K562 (cell line): ENCODE data around the gene NPTXR. TPM values are rescaled to one million over a fixed set of nuclear protein-coding genes. Genes with fewer than 3 reads are reported as not detected.
A peak's percentile ranks its signal among the peaks of the same experiment; 100 is the strongest.

Experiments used
- ARID2 ChIP-seq: fragments of 450-650 bp; IDR thresholded peaks from 2 replicates; pipeline ENCODE4 v1.6.1; 2017; ENCODE audit warnings: antibody characterized with exemption, mild to moderate bottlenecking
- FOS ChIP-seq: IDR thresholded peaks from 3 replicates; pipeline ENCODE4 v1.6.1; 2011; ENCODE audit not compliant: insufficient read length; ENCODE audit errors: extremely low read depth
- GATAD2B ChIP-seq: fragments of 450-650 bp; IDR thresholded peaks from 2 replicates; pipeline ENCODE4 v1.6.1; 2017; ENCODE audit warnings: mild to moderate bottlenecking, borderline replicate concordance
- KDM5B ChIP-seq: fragments of 200-600 bp; sonication (generic); IDR thresholded peaks from 2 replicates; pipeline ENCODE4 v1.6.1; 2012; ENCODE audit warnings: low read depth, mild to moderate bottlenecking, moderate library complexity, low read length, control low read depth, inconsistent platforms; ENCODE audit not compliant: insufficient replicate concordance
- KLF16 ChIP-seq: IDR thresholded peaks from 2 replicates; pipeline ENCODE4 v1.6.1; 2016; ENCODE audit warnings: antibody characterized with exemption
- L3MBTL2 ChIP-seq: fragments of 450-650 bp; IDR thresholded peaks from 2 replicates; pipeline ENCODE4 v1.6.1; 2016; ENCODE audit warnings: mild to moderate bottlenecking, moderate library complexity
- POU5F1 ChIP-seq: fragments of 150-350 bp; IDR thresholded peaks from 2 replicates; pipeline ENCODE4 v1.6.1; 2014; ENCODE audit warnings: borderline replicate concordance, low read length, low read depth, mild to moderate bottlenecking; ENCODE audit not compliant: partially characterized antibody
- RAD21 ChIP-seq, 2 experiments: fragments of 250-450 bp in 1 of 2; fragments of 450-650 bp in 1 of 2; sonication (Bioruptor Pico) in 1 of 2; formaldehyde crosslinking in 1 of 2; IDR thresholded peaks in 1 of 2; conservative IDR thresholded peaks in 1 of 2; 2 replicates each; pipeline versions ENCODE4 v1.4.0 to v1.8.0; 2020 to 2022; ENCODE audit warnings: mild to moderate bottlenecking in 2 of 2, moderate library complexity in 1 of 2
- RBM25 ChIP-seq: fragments of 200-400 bp; formaldehyde crosslinking; IDR thresholded peaks from 2 replicates; pipeline ENCODE4 v1.6.1; 2018; ENCODE audit warnings: low read length, low read depth, moderate library complexity; ENCODE audit not compliant: severe bottlenecking
- ZFX ChIP-seq: sonication (generic); formaldehyde crosslinking; IDR thresholded peaks from 2 replicates; pipeline ENCODE4 v1.8.0; 2022; ENCODE audit warnings: mild to moderate bottlenecking, missing genetic modification reagents, moderate library complexity
- polyA plus RNA-seq, 8 experiments: library from polyadenylated mRNA; depleted of rRNA in 4 of 8; stranded (reverse) in 5 of 8; unstranded in 3 of 8; fragments of >200 nt; fragmentation: Nextera tagmentation in 2 of 8; fragmentation: Illumina TruSeq in 1 of 8; extraction: Ambion mirVana in 2 of 8; extraction: Trizol in 1 of 8; gene quantifications; 2 replicates each; pipeline versions ENCODE4 v1.2.1 to v1.2.3, GENCODE V29; 2011 to 2014; ENCODE audit warnings: inconsistent platforms in 1 of 8, missing spikeins in 1 of 8
- total RNA-seq, 7 experiments: library from RNA; depleted of rRNA in 6 of 7; stranded (reverse); fragments of >200 nt in 6 of 7; fragmentation: Illumina TruSeq in 2 of 7; extraction: Trizol in 2 of 7; gene quantifications; 2 replicates each; pipeline versions ENCODE4 v1.2.1 to v1.2.3, GENCODE V29; 2011 to 2021; ENCODE audit warnings: low replicate concordance in 1 of 7
- TF ChIP-seq, protein P1 (sequence below): IDR thresholded peaks from 2 replicates; pipeline ENCODE4 v1.6.1; 2011; ENCODE audit warnings: borderline replicate concordance, low read depth, mild to moderate bottlenecking, moderate library complexity, low read length; ENCODE audit not compliant: insufficient read depth, poor library complexity, severe bottlenecking
- TF ChIP-seq, protein P2 (sequence below), 3 experiments: IDR thresholded peaks in 2 of 3; conservative IDR thresholded peaks in 1 of 3; 2 replicates each; pipeline ENCODE4 v1.5.1; 2011 to 2012; ENCODE audit warnings: low read length in 3 of 3, mild to moderate bottlenecking in 3 of 3, control low read depth in 2 of 3, improper control_type of control experiment in 1 of 3, inconsistent platforms in 1 of 3, low read depth in 1 of 3, mixed read lengths in 1 of 3, moderate library complexity in 1 of 3; ENCODE audit not compliant: insufficient read depth in 2 of 3
- TF ChIP-seq, protein P3 (sequence below), 2 experiments: IDR thresholded peaks in 1 of 2; conservative IDR thresholded peaks in 1 of 2; 2 replicates each; pipeline ENCODE4 v1.6.1; 2016; ENCODE audit warnings: low read depth in 2 of 2, mild to moderate bottlenecking in 1 of 2, missing compliant biosample characterization in 1 of 2, missing genetic modification characterization in 1 of 2, moderate library complexity in 1 of 2
- TF ChIP-seq, protein P4 (sequence below), 2 experiments: fragments of 250-450 bp in 1 of 2; fragments of 450-650 bp in 1 of 2; sonication (Bioruptor Pico) in 1 of 2; IDR thresholded peaks; 2 replicates each; pipeline versions ENCODE4 v1.6.1 to v1.8.0; 2016 to 2021; ENCODE audit warnings: mild to moderate bottlenecking in 2 of 2, moderate library complexity in 2 of 2, missing compliant biosample characterization in 1 of 2, missing genetic modification characterization in 1 of 2
- TF ChIP-seq, protein P5 (sequence below), 2 experiments: IDR thresholded peaks; 2 replicates each; pipeline ENCODE4 v1.6.1; 2011; ENCODE audit warnings: borderline replicate concordance in 1 of 2, control low read depth in 1 of 2, low read depth in 1 of 2, low read length in 1 of 2, mild to moderate bottlenecking in 1 of 2, mixed read lengths in 1 of 2, moderate library complexity in 1 of 2; ENCODE audit not compliant: insufficient read depth in 1 of 2, insufficient read length in 1 of 2, poor library complexity in 1 of 2, severe bottlenecking in 1 of 2; ENCODE audit errors: extremely low read depth in 1 of 2

NPTXR gene
- total and polyA plus RNA-seq, 9 of the 15 experiments (the other 6 are each of a cell fraction or from before 2014, with no cell fraction given) = 0.01 to 3.1 (median 1.1) TPM

DNA sequence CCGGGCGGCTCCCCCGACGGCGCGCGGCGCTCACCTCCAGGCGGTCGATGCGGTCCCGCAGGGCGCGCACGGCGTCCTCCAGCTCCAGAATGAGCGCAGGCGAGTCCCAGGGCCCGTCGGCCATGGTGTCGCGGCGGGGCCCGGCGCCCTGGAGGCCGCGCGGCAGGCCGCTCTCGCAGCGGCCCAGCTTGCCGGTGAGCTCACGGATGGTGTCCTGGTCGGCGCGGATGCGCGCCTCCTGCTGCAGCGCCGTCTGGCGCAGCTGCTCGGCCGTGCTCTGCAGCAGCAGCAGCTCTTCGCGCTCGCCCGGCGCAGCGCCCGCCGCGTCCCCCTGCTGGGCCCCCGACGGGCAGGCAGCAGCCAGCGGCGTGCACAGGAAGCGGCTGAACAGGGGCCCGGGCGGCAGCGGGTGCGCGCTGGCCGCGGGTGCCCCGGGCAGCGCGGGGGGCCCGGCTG lies 599 bp downstream of the NPTXR start (continued):
- TF ChIP-seq, protein P1, sequence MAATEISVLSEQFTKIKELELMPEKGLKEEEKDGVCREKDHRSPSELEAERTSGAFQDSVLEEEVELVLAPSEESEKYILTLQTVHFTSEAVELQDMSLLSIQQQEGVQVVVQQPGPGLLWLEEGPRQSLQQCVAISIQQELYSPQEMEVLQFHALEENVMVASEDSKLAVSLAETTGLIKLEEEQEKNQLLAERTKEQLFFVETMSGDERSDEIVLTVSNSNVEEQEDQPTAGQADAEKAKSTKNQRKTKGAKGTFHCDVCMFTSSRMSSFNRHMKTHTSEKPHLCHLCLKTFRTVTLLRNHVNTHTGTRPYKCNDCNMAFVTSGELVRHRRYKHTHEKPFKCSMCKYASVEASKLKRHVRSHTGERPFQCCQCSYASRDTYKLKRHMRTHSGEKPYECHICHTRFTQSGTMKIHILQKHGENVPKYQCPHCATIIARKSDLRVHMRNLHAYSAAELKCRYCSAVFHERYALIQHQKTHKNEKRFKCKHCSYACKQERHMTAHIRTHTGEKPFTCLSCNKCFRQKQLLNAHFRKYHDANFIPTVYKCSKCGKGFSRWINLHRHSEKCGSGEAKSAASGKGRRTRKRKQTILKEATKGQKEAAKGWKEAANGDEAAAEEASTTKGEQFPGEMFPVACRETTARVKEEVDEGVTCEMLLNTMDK = peak; percentile 65
- TF ChIP-seq RBM25 (peak; percentile 28), RAD21 (CRISPR knock-in tag; conservative IDR thresholded peaks at IDR 0.05 in 1 of 2, IDR thresholded peaks at IDR 0.05 in 1 of 2) (peak in 1 of 2 experiments; percentile 35; a peak in 1 of 4 replicates), KDM5B (peak; percentile 22), L3MBTL2 (peak; percentile 60), KLF16 (no peak), POU5F1 (no peak), ARID2 (no peak), GATAD2B (0 out of 2 replicates have a peak, but pooled peaks have one; percentile 57), ZFX (CRISPR knock-in tag) (peak; percentile 85), FOS (no peak)
- TF ChIP-seq, protein P2, sequence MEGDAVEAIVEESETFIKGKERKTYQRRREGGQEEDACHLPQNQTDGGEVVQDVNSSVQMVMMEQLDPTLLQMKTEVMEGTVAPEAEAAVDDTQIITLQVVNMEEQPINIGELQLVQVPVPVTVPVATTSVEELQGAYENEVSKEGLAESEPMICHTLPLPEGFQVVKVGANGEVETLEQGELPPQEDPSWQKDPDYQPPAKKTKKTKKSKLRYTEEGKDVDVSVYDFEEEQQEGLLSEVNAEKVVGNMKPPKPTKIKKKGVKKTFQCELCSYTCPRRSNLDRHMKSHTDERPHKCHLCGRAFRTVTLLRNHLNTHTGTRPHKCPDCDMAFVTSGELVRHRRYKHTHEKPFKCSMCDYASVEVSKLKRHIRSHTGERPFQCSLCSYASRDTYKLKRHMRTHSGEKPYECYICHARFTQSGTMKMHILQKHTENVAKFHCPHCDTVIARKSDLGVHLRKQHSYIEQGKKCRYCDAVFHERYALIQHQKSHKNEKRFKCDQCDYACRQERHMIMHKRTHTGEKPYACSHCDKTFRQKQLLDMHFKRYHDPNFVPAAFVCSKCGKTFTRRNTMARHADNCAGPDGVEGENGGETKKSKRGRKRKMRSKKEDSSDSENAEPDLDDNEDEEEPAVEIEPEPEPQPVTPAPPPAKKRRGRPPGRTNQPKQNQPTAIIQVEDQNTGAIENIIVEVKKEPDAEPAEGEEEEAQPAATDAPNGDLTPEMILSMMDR (IDR thresholded peaks at IDR 0.05 in 2 of 3, conservative IDR thresholded peaks at IDR 0.05 in 1 of 3; ENCODE audit: insufficient read depth in 2 of 3, low read depth in 1 of 3, low read length in 3 of 3) = peak in 2 of 3 experiments; percentile 45 to 71; a peak in 4 of 6 replicates
- TF ChIP-seq, protein P3, sequence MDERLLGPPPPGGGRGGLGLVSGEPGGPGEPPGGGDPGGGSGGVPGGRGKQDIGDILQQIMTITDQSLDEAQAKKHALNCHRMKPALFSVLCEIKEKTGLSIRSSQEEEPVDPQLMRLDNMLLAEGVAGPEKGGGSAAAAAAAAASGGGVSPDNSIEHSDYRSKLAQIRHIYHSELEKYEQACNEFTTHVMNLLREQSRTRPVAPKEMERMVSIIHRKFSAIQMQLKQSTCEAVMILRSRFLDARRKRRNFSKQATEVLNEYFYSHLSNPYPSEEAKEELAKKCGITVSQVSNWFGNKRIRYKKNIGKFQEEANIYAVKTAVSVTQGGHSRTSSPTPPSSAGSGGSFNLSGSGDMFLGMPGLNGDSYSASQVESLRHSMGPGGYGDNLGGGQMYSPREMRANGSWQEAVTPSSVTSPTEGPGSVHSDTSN (CRISPR knock-in tag; IDR thresholded peaks at IDR 0.05; ENCODE audit: low read depth) = no peak
- TF ChIP-seq, protein P3 (tag; conservative IDR thresholded peaks at IDR 0.05; ENCODE audit: low read depth) = no peak
- TF ChIP-seq, protein P4, sequence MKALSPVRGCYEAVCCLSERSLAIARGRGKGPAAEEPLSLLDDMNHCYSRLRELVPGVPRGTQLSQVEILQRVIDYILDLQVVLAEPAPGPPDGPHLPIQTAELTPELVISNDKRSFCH (CRISPR knock-in tag; IDR thresholded peaks at IDR 0.05) = no peak
- TF ChIP-seq, protein P4 (tag; IDR thresholded peaks at IDR 0.05) = peak; percentile 43; the same call in 1 of the 2 replicates
- TF ChIP-seq, protein P5, sequence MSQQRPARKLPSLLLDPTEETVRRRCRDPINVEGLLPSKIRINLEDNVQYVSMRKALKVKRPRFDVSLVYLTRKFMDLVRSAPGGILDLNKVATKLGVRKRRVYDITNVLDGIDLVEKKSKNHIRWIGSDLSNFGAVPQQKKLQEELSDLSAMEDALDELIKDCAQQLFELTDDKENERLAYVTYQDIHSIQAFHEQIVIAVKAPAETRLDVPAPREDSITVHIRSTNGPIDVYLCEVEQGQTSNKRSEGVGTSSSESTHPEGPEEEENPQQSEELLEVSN (IDR thresholded peaks at IDR 0.05; ENCODE audit: borderline replicate concordance in 1 of 2, extremely low read depth in 1 of 2, insufficient read depth in 1 of 2, insufficient read length in 1 of 2, low read depth in 1 of 2, low read length in 1 of 2, poor library complexity in 1 of 2, severe bottlenecking in 1 of 2) = peak; percentile 19 to 31
